IMR-90 (cell line): Measurements from ENCODE around the gene ST7. TPM values are rescaled to one million over a fixed set of nuclear protein-coding genes. Genes with fewer than 3 reads are reported as not detected.
A peak's percentile ranks its signal among the peaks of the same experiment; 100 is the strongest.

ENCODE experiments used
- ATAC-seq: fragments of 200-7000 bp; cut with Tn5 transposase; 2 replicates; pipeline ENCODE4 v1.9.1; 2020; ENCODE audit warnings: low read depth, mild to moderate bottlenecking, moderate library complexity
- BruUV-seq: library from RNA; stranded (reverse); fragments of 400-500 nt; replicated peaks from 2 replicates; lab custom pipeline; 2021; lab: Mats Ljungman, UMichigan
- CTCF ChIA-PET: fragments of 300-600 bp; formaldehyde crosslinking; extraction: SDS; loops from one replicate; lab custom pipeline; 2021; ENCODE audit warnings: antibody characterized with exemption; lab: Yijun Ruan, JAX
- POLR2A ChIA-PET: fragments of 300-600 bp; sonication (Branson Sonifier 250); formaldehyde crosslinking; loops from one replicate; lab custom pipeline; 2022; ENCODE audit warnings: antibody characterized with exemption; ENCODE audit not compliant: unreplicated experiment; lab: Charles Lee
- DNase-seq: peaks from one replicate; pipeline ENCODE4 v3.0.0; 2013
- H2AFZ ChIP-seq: replicated peaks from 2 replicates; pipeline ENCODE3; 2013; ENCODE audit warnings: low read length, mild to moderate bottlenecking; ENCODE audit not compliant: poor library complexity
- H2AK5ac ChIP-seq: 2 replicates; pipeline ENCODE4 v1.6.1; 2013; ENCODE audit warnings: low read depth, low read length, inconsistent platforms
- H2AK9ac ChIP-seq: replicated peaks from 2 replicates; pipeline ENCODE3; 2013; ENCODE audit warnings: mild to moderate bottlenecking, low read depth, low read length, moderate library complexity; ENCODE audit not compliant: poor library complexity
- H2BK120ac ChIP-seq: 2 replicates; pipeline ENCODE4 v1.6.1; 2013; ENCODE audit warnings: low read depth, low read length, inconsistent platforms
- H2BK15ac ChIP-seq: 3 replicates; pipeline ENCODE4 v1.6.1; 2013; ENCODE audit warnings: low read depth, low read length, inconsistent platforms
- H2BK20ac ChIP-seq: 2 replicates; pipeline ENCODE4 v1.6.1; 2013; ENCODE audit warnings: low read depth, mild to moderate bottlenecking, inconsistent platforms, low read length, moderate library complexity
- H2BK5ac ChIP-seq: 2 replicates; pipeline ENCODE4 v1.6.1; 2013; ENCODE audit warnings: mild to moderate bottlenecking, low read depth, low read length, inconsistent platforms; ENCODE audit not compliant: poor library complexity, severe bottlenecking
- H3K14ac ChIP-seq: replicated peaks from 2 replicates; pipeline ENCODE4 v1.6.1; 2013; ENCODE audit warnings: low read depth, low read length, inconsistent platforms
- H3K18ac ChIP-seq: 2 replicates; pipeline ENCODE4 v1.6.1; 2013; ENCODE audit warnings: low read depth, low read length, control low read depth
- H3K23ac ChIP-seq: 2 replicates; pipeline ENCODE4 v1.6.1; 2013; ENCODE audit warnings: low read depth, low read length, inconsistent platforms
- H3K27ac ChIP-seq: 2 replicates; pipeline ENCODE4 v1.5.1; 2013; ENCODE audit warnings: mild to moderate bottlenecking, control low read depth, low read length; ENCODE audit not compliant: insufficient read depth
- H3K27me3 ChIP-seq: 2 replicates; pipeline ENCODE4 v1.6.1; 2013; ENCODE audit warnings: low read length; ENCODE audit not compliant: control insufficient read depth, insufficient read depth
- H3K36me3 ChIP-seq: 2 replicates; pipeline ENCODE4 v1.6.1; 2013; ENCODE audit warnings: low read length, mixed read lengths; ENCODE audit not compliant: control insufficient read depth, insufficient read depth
- H3K4ac ChIP-seq: 2 replicates; pipeline ENCODE4 v1.6.1; 2013; ENCODE audit warnings: low read depth, low read length, inconsistent platforms
- H3K4me1 ChIP-seq: 2 replicates; pipeline ENCODE4 v1.6.1; 2013; ENCODE audit warnings: low read length, mixed read lengths; ENCODE audit not compliant: control insufficient read depth, insufficient read depth
- H3K4me2 ChIP-seq: 2 replicates; pipeline ENCODE4 v1.6.1; 2013; ENCODE audit warnings: low read depth, mild to moderate bottlenecking, control low read depth, low read length, moderate library complexity
- H3K4me3 ChIP-seq: 2 replicates; pipeline ENCODE4 v1.5.1; 2013; ENCODE audit warnings: low read depth, mild to moderate bottlenecking, control low read depth, low read length, moderate library complexity; ENCODE audit not compliant: insufficient read depth
- H3K56ac ChIP-seq: 2 replicates; pipeline ENCODE4 v1.6.1; 2013; ENCODE audit warnings: low read length, inconsistent platforms; ENCODE audit not compliant: insufficient read depth; ENCODE audit errors: extremely low read depth
- H3K79me1 ChIP-seq, 2 experiments: 2 replicates each; pipeline ENCODE4 v1.6.1; 2013; ENCODE audit warnings: low read length in 2 of 2, inconsistent platforms in 1 of 2, low read depth in 1 of 2
- H3K9ac ChIP-seq: 2 replicates; pipeline ENCODE4 v1.6.1; 2013; ENCODE audit warnings: low read depth, low read length, control low read depth
- H3K9me1 ChIP-seq: 2 replicates; pipeline ENCODE4 v1.6.1; 2013; ENCODE audit warnings: low read length, inconsistent platforms; ENCODE audit not compliant: insufficient read depth
- H3K9me3 ChIP-seq: 2 replicates; pipeline ENCODE4 v1.6.1; 2013; ENCODE audit warnings: low read length; ENCODE audit not compliant: control insufficient read depth, insufficient read depth
- H4K20me1 ChIP-seq: 2 replicates; pipeline ENCODE4 v1.6.1; 2013; ENCODE audit warnings: low read length, inconsistent platforms; ENCODE audit not compliant: insufficient read depth
- H4K5ac ChIP-seq: 2 replicates; pipeline ENCODE4 v1.6.1; 2013; ENCODE audit warnings: mild to moderate bottlenecking, low read depth, low read length, control low read depth
- H4K8ac ChIP-seq, 2 experiments: 2 replicates each; pipeline ENCODE4 v1.6.1; 2013; ENCODE audit warnings: low read depth in 2 of 2, low read length in 2 of 2, control low read depth in 1 of 2, inconsistent platforms in 1 of 2
- H4K91ac ChIP-seq: 2 replicates; pipeline ENCODE4 v1.6.1; 2013; ENCODE audit warnings: low read depth, low read length, inconsistent platforms; ENCODE audit not compliant: insufficient read depth
- CHD1 ChIP-seq: IDR thresholded peaks from 2 replicates; pipeline ENCODE4 v1.6.1; 2012; ENCODE audit warnings: low read depth, low read length, improper control_type of control experiment
- MAZ ChIP-seq: IDR thresholded peaks from 2 replicates; pipeline ENCODE4 v1.6.1; 2012; ENCODE audit warnings: low read depth, mild to moderate bottlenecking, low read length, improper control_type of control experiment, moderate library complexity, borderline replicate concordance
- WGBS, 2 experiments: methylation state at CpG; one replicate each; pipeline versions ENCODE4 v1.1.5 to v1.1.7; 2013; ENCODE audit warnings: missing lambda C conversion rate in 2 of 2; ENCODE audit not compliant: insufficient read length in 1 of 2; ENCODE audit errors: extremely low coverage in 2 of 2; 5-methylcytosine and 5-hydroxymethylcytosine counted together
- dilution Hi-C: fragments of 300-500 bp; cut with HindIII; formaldehyde crosslinking; loops from one replicate; pipeline ENCODE4 v1.14.3; 2018; ENCODE audit warnings: low sequenced_read_pairs; ENCODE audit not compliant: unreplicated experiment
- in situ Hi-C: fragments of 300-500 bp; cut with MboI; formaldehyde crosslinking; loops from 3 replicates; pipeline ENCODE4 v1.14.3; 2019; ENCODE audit warnings: low sequenced_read_pairs, inconsistent platforms, mixed read lengths
- intact Hi-C: fragments of 100-400 bp; cut with micrococcal nuclease; formaldehyde crosslinking; loops from 2 replicates; pipeline ENCODE4 v1.10.0; 2022
- polyA plus RNA-seq, 3 experiments: library from polyadenylated mRNA; depleted of rRNA; stranded (reverse); fragments of >200 nt; gene quantifications; 2 replicates each; pipeline ENCODE4 v1.2.3, GENCODE V29; 2012; ENCODE audit warnings: low replicate concordance in 1 of 3
- total RNA-seq: library from RNA; depleted of rRNA; stranded (reverse); fragments of >200 nt; gene quantifications from 2 replicates; pipeline ENCODE4 v1.2.3, GENCODE V29; 2012

Gene ST7
- total and polyA plus RNA-seq, 2 of the 4 experiments (the other 2 are of a cell fraction) = 18.6 to 26.0 TPM

DNA sequence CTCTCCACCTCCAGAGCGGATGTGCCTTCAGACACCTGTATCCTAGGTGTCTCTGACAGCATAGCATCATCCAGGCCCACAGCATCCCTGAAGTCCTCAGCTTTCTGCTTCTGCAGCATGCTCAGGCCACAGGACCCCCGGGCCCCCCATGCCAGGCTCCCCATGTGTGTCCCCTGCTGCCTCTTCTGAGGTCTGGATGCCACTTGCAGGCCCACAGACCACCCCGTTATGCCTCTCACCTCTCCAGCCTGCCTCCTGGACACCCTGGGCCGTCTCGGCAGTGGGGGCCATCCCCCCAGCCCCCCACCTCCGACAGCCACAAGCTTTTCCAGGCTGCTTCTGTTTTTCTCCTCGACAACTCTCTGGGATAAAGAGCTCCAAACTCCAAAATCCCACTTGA lies 285.2 kb downstream of the ST7 start:
- H3K23ac ChIP-seq = no peak overlapping the region
- intact Hi-C loops (no loop called here), in situ Hi-C loops (no loop called here), dilution Hi-C loops (no loop called here)
- WGBS, 2 experiments = 90% methylated on average over 2 of the region's 7 CpGs; no CpG with 5 or more reads in 1 of the 2 experiments
- no peak overlapping the region for H2BK120ac ChIP-seq
- no peaks in the 10 kb centered on the region for H4K20me1 ChIP-seq
- H3K14ac ChIP-seq = no peak overlapping the region
- 0 out of 2 replicates have a peak, but pooled peaks cover 3% of the 10 kb centered on the region for H3K4me1 ChIP-seq
- no peak overlapping the region for H2BK5ac ChIP-seq
- peak overlapping the region; percentile 85; the same call in 1 of the 2 replicates for H4K5ac ChIP-seq
- no peak overlapping the region for H3K9ac ChIP-seq
- ChIA-PET POLR2A (interaction anchor here (0.6 kb wide), 1 partner anchor 11 kb away, joined by 30 read pairs; no protein-coding TSS in a partner anchor), CTCF (no interaction called here)
- ATAC-seq (no peak), DNase-seq (no peak)
- no peak overlapping the region for H3K56ac ChIP-seq
- no peaks in the 10 kb centered on the region for H3K79me1 ChIP-seq
- no peaks in the 10 kb centered on the region for H3K9me1 ChIP-seq
- no peak overlapping the region; the same call in 1 of the 2 replicates for H2BK20ac ChIP-seq
- H2AFZ ChIP-seq = no peak overlapping the region
- TF ChIP-seq CHD1 (no peak), MAZ (no peak)
- H4K91ac ChIP-seq = no peak overlapping the region
- H3K36me3 ChIP-seq = no peaks in the 10 kb centered on the region
- no peaks in the 10 kb centered on the region for H3K9me3 ChIP-seq
- H3K4ac ChIP-seq = no peak overlapping the region
- H4K8ac ChIP-seq = no peak overlapping the region
- H3K4me2 ChIP-seq = no peak overlapping the region
- H2AK9ac ChIP-seq = no peak overlapping the region
- no peak overlapping the region; the same call in 1 of the 2 replicates for H2AK5ac ChIP-seq
- peak overlapping the region; percentile 25 for H3K18ac ChIP-seq
- BruUV-seq = no TSS peak
- H3K4me3 ChIP-seq = no peak overlapping the region
- H2BK15ac ChIP-seq = no peak overlapping the region
- H3K27ac ChIP-seq = no peak overlapping the region
- H3K27me3 ChIP-seq = no peaks in the 10 kb centered on the region
